Panc1 (cell line): ENCODE data around the gene TMEM141. TPM values are rescaled to one million over a fixed set of nuclear protein-coding genes. Genes with fewer than 3 reads are reported as not detected.

Source experiments
- ATAC-seq: fragments of 200-7000 bp; cut with Tn5 transposase; 2 replicates; pipeline ENCODE4 v1.9.1; 2020; ENCODE audit warnings: mild to moderate bottlenecking, moderate library complexity
- BruUV-seq: library from RNA; stranded (reverse); fragments of 400-500 nt; replicated peaks from 2 replicates; lab custom pipeline; 2021; lab: Mats Ljungman, UMichigan
- CTCF ChIA-PET: fragments of 300-600 bp; sonication (Branson Sonifier 250); formaldehyde crosslinking; loops from one replicate; lab custom pipeline; 2022; ENCODE audit warnings: antibody characterized with exemption; lab: Charles Lee
- POLR2A ChIA-PET: fragments of 300-600 bp; sonication (Branson Sonifier 250); formaldehyde crosslinking; loops from one replicate; lab custom pipeline; 2022; ENCODE audit warnings: antibody characterized with exemption; lab: Charles Lee
- DNase-seq: peaks from one replicate; pipeline ENCODE4 v3.0.0-alpha.2; 2010; ENCODE audit warnings: low read depth, low spot score
- H3K27ac ChIP-seq: 2 replicates; pipeline ENCODE4 v1.5.1; 2011; ENCODE audit warnings: mild to moderate bottlenecking, low read length, inconsistent platforms
- H3K27me3 ChIP-seq: fragments of 200-500 bp; sonication (Bioruptor generic); 2 replicates; pipeline ENCODE4 v1.6.0; 2014; ENCODE audit warnings: low read length, inconsistent platforms; ENCODE audit not compliant: control insufficient read depth, insufficient read depth
- H3K36me3 ChIP-seq: fragments of 200-500 bp; sonication (Bioruptor generic); 2 replicates; pipeline ENCODE4 v1.5.1; 2014; ENCODE audit warnings: inconsistent platforms, mild to moderate bottlenecking, low read length, moderate library complexity; ENCODE audit not compliant: control insufficient read depth, insufficient read depth
- H3K4me1 ChIP-seq: 2 replicates; pipeline ENCODE4 v1.5.1; 2011; ENCODE audit warnings: inconsistent platforms, mild to moderate bottlenecking, low read length, moderate library complexity; ENCODE audit not compliant: control insufficient read depth, insufficient read depth
- H3K4me3 ChIP-seq, 2 experiments: 2 replicates each; pipeline ENCODE4 v1.5.1; 2011 to 2012; ENCODE audit warnings: low read depth in 2 of 2, low read length in 2 of 2, mild to moderate bottlenecking in 2 of 2, inconsistent platforms in 1 of 2, moderate library complexity in 1 of 2
- H3K9me3 ChIP-seq: fragments of 200-500 bp; sonication (Bioruptor generic); 2 replicates; pipeline ENCODE4 v1.5.1; 2014; ENCODE audit warnings: low read depth, mild to moderate bottlenecking, inconsistent platforms, low read length, moderate library complexity; ENCODE audit not compliant: control insufficient read depth, insufficient read depth
- POLR2AphosphoS5 ChIP-seq: IDR thresholded peaks from 2 replicates; pipeline ENCODE4 v1.6.1; 2012; ENCODE audit warnings: mild to moderate bottlenecking, low read depth, low read length, moderate library complexity
- REST ChIP-seq, 2 experiments: IDR thresholded peaks; 2 replicates each; pipeline ENCODE4 v1.6.1; 2011 to 2012; ENCODE audit warnings: low read depth in 2 of 2, control low read depth in 1 of 2, low read length in 1 of 2, mild to moderate bottlenecking in 1 of 2, moderate library complexity in 1 of 2; ENCODE audit not compliant: insufficient read depth in 1 of 2
- SIN3A ChIP-seq: IDR thresholded peaks from 2 replicates; pipeline ENCODE4 v1.6.1; 2012; ENCODE audit warnings: low read depth, mild to moderate bottlenecking, low read length, moderate library complexity, borderline replicate concordance; ENCODE audit not compliant: insufficient read depth
- TCF7L2 ChIP-seq: IDR thresholded peaks from 2 replicates; pipeline ENCODE4 v1.6.1; 2011; ENCODE audit warnings: mild to moderate bottlenecking, low read depth, low read length, inconsistent platforms
- in situ Hi-C: cut with HindIII; loops from 2 replicates; pipeline ENCODE4 v1.10.0; 2016; ENCODE audit warnings: low sequenced_read_pairs, low pct_unique_long_range_greater_than_20kb
- intact Hi-C: fragments of 100-400 bp; cut with micrococcal nuclease; formaldehyde crosslinking; loops from one replicate; pipeline ENCODE4 v1.10.0; 2022; ENCODE audit not compliant: unreplicated experiment
- total RNA-seq: library from RNA; stranded (reverse); gene quantifications from one replicate; pipeline ENCODE4 v1.2.1, GENCODE V29; 2021; ENCODE audit not compliant: unreplicated experiment
- TF ChIP-seq, protein P1 (sequence below): fragments of 450-650 bp; IDR thresholded peaks from 2 replicates; pipeline ENCODE4 v1.5.1; 2017; ENCODE audit warnings: mild to moderate bottlenecking

Gene TMEM141
- total RNA-seq, 1 experiment from 2014 or later: 53.5 TPM

- ChIA-PET CTCF (no interaction called here), POLR2A (interaction anchor here (0.7 kb wide), 1 partner anchor 33 kb away, joined by 4 read pairs; the partner anchor contains the start of gene AJM1)
- no TSS peak for BruUV-seq
- Histone ChIP-seq H3K36me3 (peaks cover 7% of the 10 kb centered on the region), H3K27ac (peak overlapping the region; percentile 88), H3K9me3 (no peaks in the 10 kb centered on the region), H3K4me3 (peak overlapping the region; percentile 48 to 71), H3K4me1 (peaks cover 17% of the 10 kb centered on the region), H3K27me3 (no peaks in the 10 kb centered on the region)
- DNase-seq: no peak
- TF ChIP-seq REST (IDR thresholded peaks at IDR 0.05; ENCODE audit: insufficient read depth in 1 of 2, low read depth in 2 of 2, low read length in 1 of 2): no peak
- no peak for TF ChIP-seq SIN3A
- TF ChIP-seq, protein P1, sequence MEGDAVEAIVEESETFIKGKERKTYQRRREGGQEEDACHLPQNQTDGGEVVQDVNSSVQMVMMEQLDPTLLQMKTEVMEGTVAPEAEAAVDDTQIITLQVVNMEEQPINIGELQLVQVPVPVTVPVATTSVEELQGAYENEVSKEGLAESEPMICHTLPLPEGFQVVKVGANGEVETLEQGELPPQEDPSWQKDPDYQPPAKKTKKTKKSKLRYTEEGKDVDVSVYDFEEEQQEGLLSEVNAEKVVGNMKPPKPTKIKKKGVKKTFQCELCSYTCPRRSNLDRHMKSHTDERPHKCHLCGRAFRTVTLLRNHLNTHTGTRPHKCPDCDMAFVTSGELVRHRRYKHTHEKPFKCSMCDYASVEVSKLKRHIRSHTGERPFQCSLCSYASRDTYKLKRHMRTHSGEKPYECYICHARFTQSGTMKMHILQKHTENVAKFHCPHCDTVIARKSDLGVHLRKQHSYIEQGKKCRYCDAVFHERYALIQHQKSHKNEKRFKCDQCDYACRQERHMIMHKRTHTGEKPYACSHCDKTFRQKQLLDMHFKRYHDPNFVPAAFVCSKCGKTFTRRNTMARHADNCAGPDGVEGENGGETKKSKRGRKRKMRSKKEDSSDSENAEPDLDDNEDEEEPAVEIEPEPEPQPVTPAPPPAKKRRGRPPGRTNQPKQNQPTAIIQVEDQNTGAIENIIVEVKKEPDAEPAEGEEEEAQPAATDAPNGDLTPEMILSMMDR: no peak
- TF ChIP-seq TCF7L2: no peak
- TF ChIP-seq POLR2AphosphoS5: no peak
- peak; percentile 17; the same call in 1 of the 2 replicates for ATAC-seq
- intact Hi-C loops: no loop called here
- in situ Hi-C loops: no loop called here
Observed at GRCh38 chr9:136808806-136809158, 17.6 kb downstream of the TMEM141 start.

- peaks cover 4% of the 10 kb centered on the region; the same call in 1 of the 2 replicates for H3K4me1 ChIP-seq
- no TSS peak for BruUV-seq
- intact Hi-C loops (no loop called here), in situ Hi-C loops (no loop called here)
- TF ChIP-seq SIN3A (no peak), POLR2AphosphoS5 (no peak), REST (IDR thresholded peaks at IDR 0.05; ENCODE audit: insufficient read depth in 1 of 2, low read depth in 2 of 2, low read length in 1 of 2) (no peak), TCF7L2 (no peak)
- TF ChIP-seq, protein P1: no peak
- ChIA-PET POLR2A (no interaction called here), CTCF (no interaction called here)
- H3K27me3 ChIP-seq: no peaks in the 10 kb centered on the region
- DNase-seq (no peak), ATAC-seq (no peak)
- H3K27ac ChIP-seq: no peak overlapping the region
- H3K4me3 ChIP-seq: no peak overlapping the region
- H3K9me3 ChIP-seq: no peaks in the 10 kb centered on the region
- H3K36me3 ChIP-seq: peaks cover 4% of the 10 kb centered on the region; the same call in 1 of the 2 replicates
Observed at GRCh38 chr9:136814725-136815421, 23.7 kb downstream of the TMEM141 start.
